SK-N-SH (cell line): Measurements from ENCODE around the gene COL23A1. TPM values are rescaled to one million over a fixed set of nuclear protein-coding genes. Genes with fewer than 3 reads are reported as not detected.

Experiments used
- CTCF ChIA-PET: fragments of 300-600, 350-600 bp; formaldehyde crosslinking; extraction: SDS; loops from one replicate; lab custom pipeline; 2021; lab: Yijun Ruan, JAX
- POLR2A ChIA-PET: fragments of 350-600 bp; sonication (Branson Sonifier 250); formaldehyde crosslinking; extraction: SDS; loops from one replicate; lab custom pipeline; 2020; ENCODE audit warnings: antibody characterized with exemption, inconsistent platforms; lab: Yijun Ruan, JAX
- DNase-seq: peaks from one replicate; pipeline ENCODE4 v3.0.0; 2012
- H2AFZ ChIP-seq: fragments of 200-600 bp; sonication (generic); 2 replicates; pipeline ENCODE4 v1.8.1; 2016; ENCODE audit warnings: antibody characterized with exemption, mild to moderate bottlenecking, low read depth
- H3F3A ChIP-seq: fragments of 200-600 bp; sonication (generic); replicated peaks from 2 replicates; pipeline ENCODE3; 2016; ENCODE audit warnings: antibody characterized with exemption, mild to moderate bottlenecking; ENCODE audit not compliant: insufficient read depth
- H3K27ac ChIP-seq, 2 experiments: fragments of 200-500 bp in 1 of 2; fragments of 200-600 bp in 1 of 2; sonication (Bioruptor generic) in 1 of 2; sonication (generic), shearing (Covaris generic) in 1 of 2; 2 replicates each; pipeline versions ENCODE4 v1.5.1 to v1.6.1; 2014 to 2016; ENCODE audit warnings: low read depth in 2 of 2, inconsistent platforms in 1 of 2, low read length in 1 of 2, mild to moderate bottlenecking in 1 of 2, mixed read lengths in 1 of 2
- H3K27me3 ChIP-seq: fragments of 200-600 bp; sonication (generic), shearing (Covaris generic); 2 replicates; pipeline ENCODE4 v1.6.1; 2016; ENCODE audit warnings: mixed run types; ENCODE audit not compliant: insufficient read depth
- H3K36me3 ChIP-seq, 2 experiments: fragments of 200-500 bp in 1 of 2; fragments of 200-600 bp in 1 of 2; sonication (Bioruptor generic) in 1 of 2; sonication (generic) in 1 of 2; replicated peaks in 1 of 2; 2 replicates each; pipeline versions ENCODE3 to v1.5.1; 2014 to 2016; ENCODE audit warnings: low read length in 1 of 2, mild to moderate bottlenecking in 1 of 2; ENCODE audit not compliant: insufficient read depth in 2 of 2, control insufficient read depth in 1 of 2
- H3K4me1 ChIP-seq, 2 experiments: fragments of 200-500 bp in 1 of 2; fragments of 200-600 bp in 1 of 2; sonication (Bioruptor generic) in 1 of 2; sonication (generic), shearing (Covaris generic) in 1 of 2; 2 replicates each; pipeline versions ENCODE4 v1.5.1 to v1.6.1; 2014 to 2016; ENCODE audit warnings: low read depth in 1 of 2, low read length in 1 of 2, mixed run types in 1 of 2; ENCODE audit not compliant: insufficient read depth in 2 of 2, control insufficient read depth in 1 of 2
- H3K4me2 ChIP-seq: fragments of 200-600 bp; sonication (generic), shearing (Covaris generic); 2 replicates; pipeline ENCODE4 v1.6.1; 2017; ENCODE audit warnings: mixed run types
- H3K4me3 ChIP-seq, 2 experiments: fragments of 200-500 bp in 1 of 2; fragments of 200-600 bp in 1 of 2; sonication (Bioruptor generic) in 1 of 2; sonication (generic), shearing (Covaris generic) in 1 of 2; 2 replicates each; pipeline versions ENCODE4 v1.5.1 to v1.8.1; 2014 to 2016; ENCODE audit warnings: low read depth in 2 of 2, inconsistent platforms in 1 of 2, low read length in 1 of 2, mild to moderate bottlenecking in 1 of 2, mixed read lengths in 1 of 2, moderate library complexity in 1 of 2
- H3K79me2 ChIP-seq: fragments of 200-600 bp; sonication (generic); 2 replicates; pipeline ENCODE4 v1.8.1; 2017; ENCODE audit warnings: mild to moderate bottlenecking; ENCODE audit not compliant: insufficient read depth
- H3K9ac ChIP-seq: fragments of 200-600 bp; sonication (generic); 2 replicates; pipeline ENCODE4 v1.6.1; 2017; ENCODE audit warnings: mixed run types
- H3K9me2 ChIP-seq: fragments of 200-600 bp; sonication (generic); 2 replicates; pipeline ENCODE4 v1.6.1; 2017; ENCODE audit warnings: mixed run types
- H3K9me3 ChIP-seq: fragments of 200-600 bp; sonication (generic); 2 replicates; pipeline ENCODE4 v1.6.1; 2017; ENCODE audit warnings: mixed run types, mild to moderate bottlenecking, moderate library complexity
- H4K20me1 ChIP-seq: fragments of 200-600 bp; sonication (generic); 2 replicates; pipeline ENCODE4 v1.6.1; 2017; ENCODE audit warnings: mild to moderate bottlenecking, mixed run types; ENCODE audit not compliant: insufficient read depth
- CHD2 ChIP-seq: fragments of 150-350 bp; IDR thresholded peaks from 2 replicates; pipeline ENCODE4 v1.6.1; 2018; ENCODE audit warnings: low read length; ENCODE audit not compliant: partially characterized antibody
- EP300 ChIP-seq, 2 experiments: IDR thresholded peaks; 2 replicates each; pipeline versions ENCODE4 v1.4.0 to v1.6.1; 2012; ENCODE audit warnings: borderline replicate concordance in 1 of 2, low read depth in 1 of 2, low read length in 1 of 2
- EZH2phosphoT487 ChIP-seq: fragments of 200-600 bp; sonication (generic); IDR thresholded peaks from 2 replicates; pipeline ENCODE4 v1.6.1; 2017; ENCODE audit warnings: low read depth, mixed run types, mild to moderate bottlenecking, antibody characterized with exemption, moderate library complexity, borderline replicate concordance
- FOXJ3 ChIP-seq: sonication (generic); formaldehyde crosslinking; IDR thresholded peaks from 2 replicates; pipeline ENCODE4 v1.5.1; 2020; ENCODE audit warnings: mild to moderate bottlenecking, missing genetic modification reagents
- MXI1 ChIP-seq: IDR thresholded peaks from 2 replicates; pipeline ENCODE4 v1.6.1; 2012; ENCODE audit warnings: mild to moderate bottlenecking, low read depth, low read length, improper control_type of control experiment
- NFIC ChIP-seq: IDR thresholded peaks from 2 replicates; pipeline ENCODE4 v1.4.0; 2012; ENCODE audit warnings: borderline replicate concordance
- NRF1 ChIP-seq: IDR thresholded peaks from 2 replicates; pipeline ENCODE4 v1.6.1; 2012; ENCODE audit warnings: low read depth, mild to moderate bottlenecking, low read length
- RAD21 ChIP-seq: IDR thresholded peaks from 2 replicates; pipeline ENCODE4 v1.6.1; 2012; ENCODE audit warnings: mild to moderate bottlenecking, low read length
- RCOR1 ChIP-seq: fragments of 150-350 bp; IDR thresholded peaks from 2 replicates; pipeline ENCODE4 v1.6.1; 2017; ENCODE audit warnings: antibody characterized with exemption, low read length
- RFX5 ChIP-seq: IDR thresholded peaks from 2 replicates; pipeline ENCODE4 v1.6.1; 2012; ENCODE audit warnings: mild to moderate bottlenecking, improper control_type of control experiment, low read length
- SIN3A ChIP-seq: IDR thresholded peaks from 2 replicates; pipeline ENCODE4 v1.6.1; 2012; ENCODE audit warnings: low read depth, mild to moderate bottlenecking, low read length, moderate library complexity, borderline replicate concordance
- TCF12 ChIP-seq: IDR thresholded peaks from 2 replicates; pipeline ENCODE4 v1.4.0; 2012
- WGBS: methylation state at CpG from one replicate; pipeline ENCODE4 v1.1.6; 2017; ENCODE audit warnings: low lambda C conversion rate; 5-methylcytosine and 5-hydroxymethylcytosine counted together
- polyA plus RNA-seq, 3 experiments: library from polyadenylated mRNA; depleted of rRNA; stranded (reverse); fragments of >200 nt; gene quantifications; 2 replicates each; pipeline ENCODE4 v1.2.3, GENCODE V29; 2012
- TF ChIP-seq, protein P1 (sequence below): fragments of 200-600 bp; sonication (generic); IDR thresholded peaks from 2 replicates; pipeline ENCODE4 v1.6.1; 2017; ENCODE audit warnings: antibody characterized with exemption, mild to moderate bottlenecking, moderate library complexity
- TF ChIP-seq, protein P2 (sequence below): IDR thresholded peaks from 2 replicates; pipeline ENCODE4 v1.6.1; 2012; ENCODE audit warnings: mild to moderate bottlenecking, low read depth, low read length, moderate library complexity

Gene COL23A1
- polyA plus RNA-seq, 1 of the 3 experiments (the other 2 are of a cell fraction): 0.10 TPM

GRCh38 chr5:178325679-178326373 is 264.4 kb downstream of the COL23A1 start:
- Histone ChIP-seq H3K36me3 (no peaks in the 10 kb centered on the region), H3K9me2 (no peaks in the 10 kb centered on the region), H3K79me2 (no peaks in the 10 kb centered on the region), H3K4me2 (no peak overlapping the region), H2AFZ (no peak overlapping the region), H3F3A (no peaks in the 10 kb centered on the region), H3K9ac (no peak overlapping the region), H3K27me3 (no peaks in the 10 kb centered on the region), H3K9me3 (no peaks in the 10 kb centered on the region), H3K27ac (no peak overlapping the region), H4K20me1 (no peaks in the 10 kb centered on the region), H3K4me3 (no peak overlapping the region), H3K4me1 (peaks cover 0 to 30% of the 10 kb centered on the region in 2 experiments; a peak in 1 of 4 replicates)
- POLR2A ChIA-PET: no interaction called here
- CTCF ChIA-PET: interaction anchor here (0.7 kb wide), 1 partner anchor 265 kb away, joined by 3 read pairs; no protein-coding TSS in a partner anchor
- WGBS: 60% methylated on average over 20 of the region's 20 CpGs
- no peak for TF ChIP-seq NRF1
- DNase-seq: no peak

- H3K27me3 ChIP-seq: no peaks in the 10 kb centered on the region
- 69% methylated on average over 6 of the region's 6 CpGs for WGBS
- no peaks in the 10 kb centered on the region for H4K20me1 ChIP-seq
- CTCF ChIA-PET: interaction anchor here (0.7 kb wide), 1 partner anchor 266 kb away, joined by 3 read pairs; no protein-coding TSS in a partner anchor
- H3K36me3 ChIP-seq: no peaks in the 10 kb centered on the region
- no peak overlapping the region for H2AFZ ChIP-seq
- no peak overlapping the region for H3K9ac ChIP-seq
- DNase-seq: no peak
- no peaks in the 10 kb centered on the region for H3K9me3 ChIP-seq
- no peak overlapping the region for H3K4me3 ChIP-seq
- H3K9me2 ChIP-seq: no peaks in the 10 kb centered on the region
- H3K27ac ChIP-seq: no peak overlapping the region
- no peak overlapping the region for H3K4me2 ChIP-seq
- H3F3A ChIP-seq: no peaks in the 10 kb centered on the region
- H3K79me2 ChIP-seq: no peaks in the 10 kb centered on the region
- H3K4me1 ChIP-seq: peaks cover 0 to 25% of the 10 kb centered on the region in 2 experiments; a peak in 1 of 4 replicates
- TF ChIP-seq RAD21 (no peak), MXI1 (no peak), EP300 (IDR thresholded peaks at IDR 0.05; ENCODE audit: borderline replicate concordance in 1 of 2, low read depth in 1 of 2, low read length in 1 of 2) (no peak), RCOR1 (no peak), NFIC (no peak), FOXJ3 (CRISPR knock-in tag) (no peak), SIN3A (no peak), CHD2 (no peak), NRF1 (no peak), TCF12 (no peak), RFX5 (no peak), EZH2phosphoT487 (no peak)
- TF ChIP-seq, protein P1, sequence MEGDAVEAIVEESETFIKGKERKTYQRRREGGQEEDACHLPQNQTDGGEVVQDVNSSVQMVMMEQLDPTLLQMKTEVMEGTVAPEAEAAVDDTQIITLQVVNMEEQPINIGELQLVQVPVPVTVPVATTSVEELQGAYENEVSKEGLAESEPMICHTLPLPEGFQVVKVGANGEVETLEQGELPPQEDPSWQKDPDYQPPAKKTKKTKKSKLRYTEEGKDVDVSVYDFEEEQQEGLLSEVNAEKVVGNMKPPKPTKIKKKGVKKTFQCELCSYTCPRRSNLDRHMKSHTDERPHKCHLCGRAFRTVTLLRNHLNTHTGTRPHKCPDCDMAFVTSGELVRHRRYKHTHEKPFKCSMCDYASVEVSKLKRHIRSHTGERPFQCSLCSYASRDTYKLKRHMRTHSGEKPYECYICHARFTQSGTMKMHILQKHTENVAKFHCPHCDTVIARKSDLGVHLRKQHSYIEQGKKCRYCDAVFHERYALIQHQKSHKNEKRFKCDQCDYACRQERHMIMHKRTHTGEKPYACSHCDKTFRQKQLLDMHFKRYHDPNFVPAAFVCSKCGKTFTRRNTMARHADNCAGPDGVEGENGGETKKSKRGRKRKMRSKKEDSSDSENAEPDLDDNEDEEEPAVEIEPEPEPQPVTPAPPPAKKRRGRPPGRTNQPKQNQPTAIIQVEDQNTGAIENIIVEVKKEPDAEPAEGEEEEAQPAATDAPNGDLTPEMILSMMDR: no peak
- TF ChIP-seq, protein P2, sequence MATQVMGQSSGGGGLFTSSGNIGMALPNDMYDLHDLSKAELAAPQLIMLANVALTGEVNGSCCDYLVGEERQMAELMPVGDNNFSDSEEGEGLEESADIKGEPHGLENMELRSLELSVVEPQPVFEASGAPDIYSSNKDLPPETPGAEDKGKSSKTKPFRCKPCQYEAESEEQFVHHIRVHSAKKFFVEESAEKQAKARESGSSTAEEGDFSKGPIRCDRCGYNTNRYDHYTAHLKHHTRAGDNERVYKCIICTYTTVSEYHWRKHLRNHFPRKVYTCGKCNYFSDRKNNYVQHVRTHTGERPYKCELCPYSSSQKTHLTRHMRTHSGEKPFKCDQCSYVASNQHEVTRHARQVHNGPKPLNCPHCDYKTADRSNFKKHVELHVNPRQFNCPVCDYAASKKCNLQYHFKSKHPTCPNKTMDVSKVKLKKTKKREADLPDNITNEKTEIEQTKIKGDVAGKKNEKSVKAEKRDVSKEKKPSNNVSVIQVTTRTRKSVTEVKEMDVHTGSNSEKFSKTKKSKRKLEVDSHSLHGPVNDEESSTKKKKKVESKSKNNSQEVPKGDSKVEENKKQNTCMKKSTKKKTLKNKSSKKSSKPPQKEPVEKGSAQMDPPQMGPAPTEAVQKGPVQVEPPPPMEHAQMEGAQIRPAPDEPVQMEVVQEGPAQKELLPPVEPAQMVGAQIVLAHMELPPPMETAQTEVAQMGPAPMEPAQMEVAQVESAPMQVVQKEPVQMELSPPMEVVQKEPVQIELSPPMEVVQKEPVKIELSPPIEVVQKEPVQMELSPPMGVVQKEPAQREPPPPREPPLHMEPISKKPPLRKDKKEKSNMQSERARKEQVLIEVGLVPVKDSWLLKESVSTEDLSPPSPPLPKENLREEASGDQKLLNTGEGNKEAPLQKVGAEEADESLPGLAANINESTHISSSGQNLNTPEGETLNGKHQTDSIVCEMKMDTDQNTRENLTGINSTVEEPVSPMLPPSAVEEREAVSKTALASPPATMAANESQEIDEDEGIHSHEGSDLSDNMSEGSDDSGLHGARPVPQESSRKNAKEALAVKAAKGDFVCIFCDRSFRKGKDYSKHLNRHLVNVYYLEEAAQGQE: no peak
- POLR2A ChIA-PET: interaction anchor here (0.9 kb wide), 1 partner anchor 19 kb away, joined by 3 read pairs; no protein-coding TSS in a partner anchor
These were observed 264.9 kb downstream of the COL23A1 start for GRCh38 chr5:178325311-178325678.
